NCI-H1436 (cell line): Measurements from ENCODE around the gene GNAS-AS1.
A peak's percentile ranks its signal among the peaks of the same experiment; 100 is the strongest.

ENCODE experiments used
- DNase-seq: peaks from one replicate; lab custom pipeline; 2025; lab: John Stamatoyannopoulos, UW

GNAS-AS1 gene

DNA sequence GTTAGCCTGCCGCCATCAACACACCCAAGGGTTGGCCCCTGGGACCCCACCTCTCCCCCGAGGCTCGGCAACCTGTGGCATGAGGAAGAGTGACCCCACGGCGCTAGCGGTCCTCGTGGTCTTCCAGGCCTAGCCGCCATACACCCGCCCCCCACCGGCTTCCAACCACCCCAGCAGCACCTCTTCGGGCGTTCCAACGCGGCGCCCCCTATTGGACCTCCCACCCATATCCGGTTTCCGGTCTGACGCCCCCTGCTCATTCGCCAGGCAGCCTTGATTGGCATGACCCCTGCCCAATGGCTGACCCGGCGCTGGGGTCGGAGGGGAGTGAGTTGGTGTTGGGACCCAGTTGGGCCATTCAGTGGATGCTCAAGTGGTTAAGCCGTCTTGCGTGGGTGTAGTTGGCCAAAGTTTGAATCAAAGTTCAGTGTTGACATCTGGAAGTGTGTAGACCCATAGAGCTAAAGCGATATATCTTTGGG, at the start of gene GNAS-AS1:
Gene GNAS-AS1, minus strand, starts transcription at position 210 of the 482 bp plus-strand sequence.
- DNase-seq, result no peak

DNA sequence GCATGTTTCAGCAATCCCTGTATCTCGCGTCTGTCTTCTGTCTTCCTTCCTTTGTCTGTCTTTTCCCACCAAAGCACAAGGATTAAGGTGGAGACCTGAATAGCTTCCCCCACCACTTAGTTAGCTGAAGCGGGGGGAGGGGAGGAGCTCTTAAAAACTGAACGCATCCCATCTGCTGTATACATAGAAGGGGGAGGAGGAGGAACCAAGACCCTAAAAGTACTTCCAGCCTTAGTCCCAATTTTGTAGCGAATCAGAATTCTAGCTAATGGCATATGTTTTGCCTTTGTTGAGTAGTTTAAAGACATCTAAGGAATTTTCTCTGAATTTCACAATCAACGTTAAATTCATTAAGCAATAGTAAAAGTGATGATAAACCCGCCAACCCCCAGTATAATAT, 49.7 kb upstream of the GNAS-AS1 start:
- DNase-seq, result no peak

DNA sequence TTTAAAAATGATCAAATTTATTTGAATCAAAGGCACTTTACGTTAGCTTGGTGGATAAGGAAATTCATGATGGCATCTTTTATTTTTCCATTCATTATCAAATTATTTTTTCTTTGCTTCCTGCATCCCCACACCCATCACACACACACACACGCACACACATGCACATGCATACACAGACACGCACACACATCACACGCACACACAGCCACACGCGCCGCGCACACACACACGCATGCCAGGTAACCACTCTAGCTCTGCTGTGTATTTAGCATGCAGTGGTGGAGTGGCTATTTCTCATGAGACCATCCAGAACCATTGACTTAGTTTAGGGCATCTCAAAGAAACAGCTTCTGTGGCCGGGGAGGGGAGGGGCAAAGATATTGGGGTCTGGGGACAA, 48.8 kb upstream of the GNAS-AS1 start:
- no peak for DNase-seq

DNA sequence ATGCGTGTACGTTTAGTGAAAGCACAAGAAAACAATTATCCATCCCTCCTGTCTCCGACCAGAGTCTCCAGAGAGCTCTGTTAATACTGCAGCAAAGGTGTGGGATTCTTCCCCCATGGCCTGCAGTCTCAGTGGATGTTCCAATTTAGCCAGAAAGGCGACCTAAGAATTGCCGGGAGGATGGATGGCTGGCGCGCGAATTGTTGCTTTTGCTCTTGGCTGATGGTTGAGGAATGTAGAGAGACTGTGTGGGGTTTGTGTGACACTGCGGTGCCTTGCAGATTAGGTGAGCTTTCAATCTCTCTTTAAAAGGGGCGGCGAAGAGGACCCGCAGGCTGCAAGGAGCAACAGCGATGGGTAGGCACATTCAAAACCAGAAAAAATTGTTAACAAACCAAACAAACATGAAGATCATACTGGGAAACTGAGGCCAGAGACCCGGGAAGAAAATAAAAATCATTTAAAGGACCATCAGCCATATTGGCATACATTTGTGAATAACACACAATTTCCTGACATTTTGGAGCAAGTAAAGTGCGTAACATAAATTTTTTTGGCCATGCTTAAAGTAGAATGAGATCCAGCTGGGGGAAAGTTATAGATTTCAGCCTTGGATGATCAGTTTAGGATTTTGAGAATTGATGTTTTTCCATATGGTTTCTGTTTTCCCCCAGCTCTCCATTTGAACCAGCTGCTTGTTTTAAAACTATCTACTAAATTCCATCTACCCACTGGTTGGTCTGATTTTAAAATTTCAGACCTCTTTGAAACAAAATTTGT, 48.1 kb upstream of the GNAS-AS1 start:
- DNase-seq, result no peak

DNA sequence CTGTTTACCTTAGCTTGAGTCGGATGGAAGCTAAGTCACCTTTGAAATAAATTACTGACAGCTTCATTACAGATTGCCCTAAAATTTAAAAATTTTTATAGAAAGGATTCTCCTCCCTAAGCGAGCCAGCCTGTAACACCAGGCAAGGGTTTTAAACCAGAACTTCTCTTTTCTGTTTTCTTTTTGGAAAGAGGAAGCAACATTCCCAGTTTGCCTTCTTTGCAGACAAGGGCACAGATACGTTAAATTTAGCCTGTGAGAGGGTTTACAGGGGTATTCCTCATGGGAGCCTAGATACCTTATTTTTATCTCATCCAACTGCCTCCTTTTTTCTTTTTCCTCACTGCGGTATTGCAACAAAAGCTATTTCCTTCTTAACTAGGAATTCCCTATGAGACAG, 46.8 kb upstream of the GNAS-AS1 start:
- no peak for DNase-seq

DNA sequence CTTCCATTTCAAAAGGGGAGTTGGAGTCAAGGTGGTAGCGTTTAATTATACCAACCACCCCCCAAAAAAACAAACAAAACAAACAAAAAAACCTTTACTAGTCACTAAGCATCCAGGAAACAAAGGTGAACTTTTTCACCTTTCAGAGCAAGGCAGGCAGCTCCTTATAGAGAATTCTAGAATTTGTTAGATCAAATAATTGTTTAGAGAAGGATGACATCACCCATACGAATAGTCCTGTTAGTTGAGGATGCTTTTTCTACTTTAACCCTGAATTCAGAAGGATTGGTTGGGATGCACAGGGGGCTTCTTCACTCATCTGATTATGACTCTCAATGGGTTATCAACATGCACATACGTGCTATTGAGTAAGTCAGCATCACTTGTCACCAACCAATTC, 46.1 kb upstream of the GNAS-AS1 start:
- no peak for DNase-seq

DNA sequence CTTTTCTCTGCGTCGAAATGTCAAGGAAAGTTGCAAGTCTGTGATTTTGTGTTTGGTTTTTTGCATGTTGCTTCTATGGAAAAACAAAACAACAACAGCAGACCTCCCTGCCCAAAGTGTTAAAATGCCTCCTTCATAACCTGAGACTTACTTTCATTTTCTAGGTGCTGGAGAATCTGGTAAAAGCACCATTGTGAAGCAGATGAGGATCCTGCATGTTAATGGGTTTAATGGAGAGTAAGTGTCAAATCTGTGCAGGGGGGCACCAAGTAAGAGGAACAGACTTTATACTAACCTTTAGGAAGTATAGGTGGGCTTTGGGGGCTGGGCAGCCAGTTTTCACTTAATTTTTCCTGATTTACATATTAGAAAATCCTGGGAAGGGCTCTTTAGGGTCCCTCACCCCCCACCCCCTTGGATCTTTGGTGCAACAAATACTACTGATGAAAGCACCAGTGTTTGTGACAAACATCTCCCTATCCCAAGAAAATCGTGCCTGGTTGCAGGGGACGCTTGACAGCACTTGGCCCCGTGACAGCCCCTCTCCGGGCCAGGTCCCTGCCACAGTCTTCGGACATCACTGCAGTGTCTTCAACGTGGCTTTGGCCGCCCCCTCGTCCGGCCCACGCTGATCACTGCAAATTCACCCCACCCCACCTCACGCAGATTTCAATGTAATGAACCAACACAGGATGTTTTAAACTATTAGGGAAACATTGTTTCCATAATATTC, 44.9 kb upstream of the GNAS-AS1 start:
- no peak for DNase-seq

DNA sequence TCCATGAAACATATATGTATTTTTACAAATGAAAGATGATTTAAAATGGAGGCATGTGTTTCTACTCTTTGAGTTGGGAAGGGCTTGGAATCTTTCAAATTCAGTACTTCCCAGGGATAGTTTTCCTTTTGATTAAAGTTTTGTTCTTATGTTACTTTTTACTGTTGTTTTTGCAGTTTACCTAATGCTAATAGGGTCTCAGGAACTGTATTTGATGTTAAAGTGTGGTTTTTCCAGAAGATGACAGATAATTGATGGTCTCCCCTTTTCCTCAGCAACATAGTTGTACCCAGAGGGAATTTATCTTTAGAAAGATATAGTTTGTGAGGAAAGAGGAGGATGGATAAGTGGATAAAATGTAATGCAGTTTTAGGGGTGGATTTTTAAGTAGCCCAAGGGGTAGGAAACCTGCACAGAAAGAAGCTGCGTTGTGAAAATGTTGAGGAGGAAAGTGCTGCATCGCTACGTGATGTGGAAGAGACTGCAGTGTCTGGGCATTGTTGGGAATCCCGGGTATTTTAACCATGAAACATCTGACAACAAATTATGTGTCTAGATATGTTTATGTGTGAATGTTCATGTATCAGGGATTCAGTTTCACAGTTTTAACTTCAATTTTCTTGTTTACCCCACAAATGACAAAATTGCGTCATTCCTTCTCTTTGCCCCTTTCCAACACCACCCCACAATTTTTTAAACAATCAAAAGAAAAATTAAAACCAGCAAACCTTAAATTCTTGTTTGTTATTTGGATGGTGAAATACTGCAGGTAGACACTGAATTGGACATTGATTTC, 44.1 kb upstream of the GNAS-AS1 start:
- DNase-seq, result no peak

DNA sequence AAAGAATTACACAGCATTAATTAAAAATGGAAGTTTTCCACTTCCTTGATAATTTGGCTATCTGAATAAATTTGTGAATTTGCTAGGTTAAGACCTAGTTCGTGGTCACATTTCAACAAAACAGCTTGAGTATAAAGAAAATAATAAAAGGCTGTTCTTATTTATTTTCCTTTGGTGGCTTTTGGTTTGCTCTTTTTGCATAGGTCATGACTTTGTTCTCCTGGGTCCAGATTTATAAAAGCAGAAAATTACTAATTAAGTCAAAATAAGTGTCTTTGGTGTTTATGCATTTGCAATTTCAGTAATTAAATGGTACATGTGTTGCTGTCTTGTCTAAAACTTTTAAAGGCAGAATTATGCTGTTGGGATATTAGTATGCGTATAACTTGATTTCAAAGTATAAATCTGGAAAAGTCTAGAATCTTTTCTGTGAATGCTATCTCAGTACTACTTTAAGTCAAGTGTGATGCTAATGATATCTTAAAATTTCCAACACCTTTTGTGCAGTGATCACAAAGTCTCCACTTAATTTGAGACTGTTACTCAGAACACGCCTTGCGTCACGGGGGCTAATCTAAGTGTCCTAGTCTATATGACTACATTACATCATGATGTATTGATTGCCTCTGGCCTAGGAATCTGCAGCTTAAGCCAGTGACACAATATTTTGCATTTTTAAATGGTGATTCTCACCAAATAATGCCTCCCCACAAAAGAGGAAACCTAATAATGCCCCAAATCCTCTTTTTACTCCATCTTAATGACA, 42.8 kb upstream of the GNAS-AS1 start:
- no peak for DNase-seq

DNA sequence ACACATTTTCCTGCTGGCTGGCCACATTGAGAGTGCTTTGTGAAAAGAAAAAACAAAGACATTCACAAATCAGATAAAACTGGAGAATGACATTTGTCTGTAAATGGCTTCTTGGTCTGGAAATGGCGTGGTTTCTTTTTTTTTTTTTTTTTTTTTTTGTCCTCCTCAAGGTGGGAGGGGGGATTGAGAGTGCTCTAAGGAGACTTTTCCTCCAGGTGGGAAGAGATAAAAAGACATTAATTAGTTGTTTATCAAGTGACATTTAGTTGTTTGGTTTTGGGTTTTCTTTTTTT, 42.2 kb upstream of the GNAS-AS1 start:
- no peak for DNase-seq

DNA sequence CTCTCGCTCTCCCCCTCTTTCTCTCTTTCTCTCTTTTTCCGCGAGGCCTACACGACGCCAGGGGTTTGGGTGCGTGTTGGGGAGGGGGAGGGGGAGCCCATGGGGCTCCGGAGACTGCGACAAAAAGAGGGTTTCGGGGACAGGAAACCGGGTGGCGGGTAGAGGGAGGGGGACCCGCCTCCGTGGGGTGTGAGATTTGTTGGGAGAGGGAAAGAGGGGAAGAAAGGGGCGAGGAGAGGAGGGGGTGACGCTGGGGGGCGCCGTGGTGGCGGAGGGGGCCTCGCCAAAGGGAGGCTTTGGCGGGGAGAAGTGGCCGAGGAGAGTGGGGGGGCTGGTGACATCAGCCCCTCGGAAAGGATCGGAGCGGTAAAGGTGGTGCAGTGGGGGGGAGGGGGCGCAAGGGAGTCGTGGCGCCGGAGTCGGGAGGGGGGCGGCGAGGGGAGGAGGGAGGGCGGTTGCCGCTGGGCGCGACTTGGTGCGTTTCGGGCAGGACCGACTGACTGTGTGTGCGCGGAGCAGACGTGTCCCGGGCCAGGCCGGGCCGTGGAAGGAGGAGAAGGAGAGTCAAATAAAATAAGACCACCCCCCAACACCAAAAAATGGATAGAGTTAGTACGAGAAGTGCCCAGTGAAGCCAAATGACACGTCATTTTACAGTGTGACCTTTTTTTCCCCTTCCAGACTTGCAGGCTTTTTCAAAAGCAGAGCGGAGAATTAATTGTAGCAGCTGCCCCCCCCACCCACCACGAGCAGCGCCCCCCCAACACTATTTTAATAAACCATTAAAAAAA, 41.6 kb upstream of the GNAS-AS1 start:
- peak; percentile 82 for DNase-seq

DNA sequence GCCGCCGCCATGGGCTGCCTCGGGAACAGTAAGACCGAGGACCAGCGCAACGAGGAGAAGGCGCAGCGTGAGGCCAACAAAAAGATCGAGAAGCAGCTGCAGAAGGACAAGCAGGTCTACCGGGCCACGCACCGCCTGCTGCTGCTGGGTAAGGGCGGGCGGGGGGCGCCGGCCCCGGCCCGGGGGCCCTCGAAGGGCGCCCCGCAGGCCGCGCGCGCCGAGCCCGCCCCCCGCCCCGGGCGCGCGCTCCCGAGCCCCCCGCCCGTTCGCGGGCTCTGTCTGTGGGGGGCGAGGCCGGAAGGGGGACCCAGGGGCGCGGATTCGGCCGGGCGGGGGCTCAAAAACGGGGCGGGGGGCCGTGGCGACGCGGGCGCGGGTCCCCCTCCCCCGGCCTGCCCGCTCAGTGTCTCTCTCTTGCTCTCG, 41.0 kb upstream of the GNAS-AS1 start:
- DNase-seq, result no peak

DNA sequence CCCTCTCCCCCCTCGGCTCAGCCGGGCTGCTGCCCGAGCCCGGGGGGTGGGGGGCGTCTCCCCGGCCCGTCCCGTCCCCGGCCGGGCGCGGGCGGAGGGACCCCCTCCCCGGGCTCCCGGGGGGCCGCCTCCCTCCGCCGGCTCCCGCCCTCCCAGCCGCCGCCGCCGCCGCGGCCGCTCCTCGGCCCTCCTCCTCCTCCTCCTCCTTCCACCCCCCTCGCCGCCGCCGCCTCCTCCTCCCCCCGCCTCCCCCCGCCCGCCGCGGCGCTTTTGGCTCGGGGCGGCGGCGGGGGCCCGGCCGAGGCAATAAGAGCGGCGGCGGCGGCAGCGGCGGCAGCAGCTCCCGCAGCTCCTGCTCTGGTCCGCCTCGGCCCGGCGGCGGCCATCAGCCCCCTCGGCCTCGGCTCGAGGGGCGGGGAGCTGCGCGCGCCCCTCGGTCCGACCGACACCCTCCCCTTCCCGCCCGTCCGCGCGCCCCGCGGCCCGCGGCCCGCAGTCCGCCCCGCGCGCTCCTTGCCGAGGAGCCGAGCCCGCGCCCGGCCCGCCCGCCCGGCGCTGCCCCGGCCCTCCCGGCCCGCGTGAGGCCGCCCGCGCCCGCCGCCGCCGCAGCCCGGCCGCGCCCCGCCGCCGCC, 40.5 kb upstream of the GNAS-AS1 start:
- peak; percentile 87 for DNase-seq

DNA sequence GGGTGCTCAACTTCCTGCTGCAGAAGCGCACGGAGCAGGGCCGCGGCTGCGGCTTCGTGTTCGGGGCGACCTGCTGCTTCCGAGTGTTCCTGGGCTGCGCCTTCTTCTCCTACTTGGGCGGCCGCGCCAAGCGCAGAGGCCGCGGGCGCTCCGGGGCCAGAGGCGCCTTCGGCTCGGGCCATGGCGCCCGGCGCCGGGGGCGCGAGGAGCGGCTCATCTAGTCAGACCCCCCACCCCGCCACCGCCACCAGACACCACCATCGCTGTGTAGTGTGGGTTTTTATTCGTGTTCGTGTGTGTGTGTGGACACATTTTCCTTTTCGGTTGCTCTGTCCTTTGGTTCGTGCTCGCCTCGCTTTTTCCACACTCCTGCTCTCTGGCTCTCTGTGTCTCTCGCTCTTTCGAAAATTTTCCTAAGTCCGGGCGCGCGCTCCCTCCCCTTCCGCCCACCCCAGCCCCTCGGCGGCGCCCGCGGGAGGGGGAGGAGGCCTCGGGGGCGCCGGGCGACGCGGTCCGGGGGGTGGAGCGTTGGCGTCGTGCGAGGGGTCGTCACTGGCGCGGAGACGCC, 39.9 kb upstream of the GNAS-AS1 start:
- peak; percentile 88 for DNase-seq

DNA sequence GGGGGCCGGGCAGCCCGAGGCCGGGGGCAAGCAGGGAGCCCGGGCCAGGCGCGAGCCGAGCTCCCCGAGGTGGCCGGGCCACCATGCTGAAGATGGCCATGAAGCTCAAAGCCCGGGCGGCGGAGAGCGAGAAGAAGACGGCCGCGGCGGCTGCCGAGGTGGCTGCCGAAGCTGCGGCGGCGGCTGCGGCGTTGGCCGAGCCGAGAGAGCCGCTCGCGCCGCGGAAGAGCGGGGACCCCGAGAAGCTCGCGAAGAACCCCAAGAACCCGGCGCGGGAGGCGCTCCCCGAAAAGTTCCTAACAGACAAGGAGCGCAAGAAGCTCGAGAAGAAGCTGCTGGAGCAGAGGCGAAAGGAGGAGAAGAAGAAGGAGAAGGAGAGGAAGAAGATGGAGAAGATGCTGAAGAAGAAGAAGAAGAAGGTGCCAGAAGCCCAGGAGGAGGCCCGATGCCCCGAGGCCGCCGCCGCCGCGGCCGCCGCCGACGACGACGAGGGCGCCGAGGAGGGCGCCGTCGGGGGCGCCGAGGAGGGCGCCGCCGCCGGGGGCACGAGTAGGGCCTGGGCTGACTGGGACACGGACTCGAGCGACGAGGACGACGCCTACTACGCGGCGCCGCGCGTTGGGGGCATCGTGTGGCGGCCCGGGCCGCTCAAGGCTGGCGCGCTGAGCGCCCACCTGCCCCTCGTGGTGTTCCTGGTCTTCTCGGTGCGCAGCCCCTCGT, 39.3 kb upstream of the GNAS-AS1 start:
- no peak for DNase-seq

DNA sequence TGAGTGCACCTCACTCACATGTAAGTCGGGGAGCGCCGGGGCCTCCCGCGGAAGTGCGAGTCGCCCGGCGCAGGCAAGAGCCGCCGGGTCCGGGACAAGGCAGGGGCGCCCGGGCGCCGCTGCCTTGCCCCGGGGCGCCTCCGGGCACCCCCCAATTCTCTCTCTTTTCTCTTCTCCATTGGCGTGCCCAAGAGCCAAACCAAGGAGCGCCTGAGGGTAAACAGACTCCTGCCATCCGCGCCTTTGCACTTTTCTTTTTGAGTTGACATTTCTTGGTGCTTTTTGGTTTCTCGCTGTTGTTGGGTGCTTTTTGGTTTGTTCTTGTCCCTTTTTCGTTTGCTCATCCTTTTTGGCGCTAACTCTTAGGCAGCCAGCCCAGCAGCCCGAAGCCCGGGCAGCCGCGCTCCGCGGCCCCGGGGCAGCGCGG, 38.6 kb upstream of the GNAS-AS1 start:
- no peak for DNase-seq

DNA sequence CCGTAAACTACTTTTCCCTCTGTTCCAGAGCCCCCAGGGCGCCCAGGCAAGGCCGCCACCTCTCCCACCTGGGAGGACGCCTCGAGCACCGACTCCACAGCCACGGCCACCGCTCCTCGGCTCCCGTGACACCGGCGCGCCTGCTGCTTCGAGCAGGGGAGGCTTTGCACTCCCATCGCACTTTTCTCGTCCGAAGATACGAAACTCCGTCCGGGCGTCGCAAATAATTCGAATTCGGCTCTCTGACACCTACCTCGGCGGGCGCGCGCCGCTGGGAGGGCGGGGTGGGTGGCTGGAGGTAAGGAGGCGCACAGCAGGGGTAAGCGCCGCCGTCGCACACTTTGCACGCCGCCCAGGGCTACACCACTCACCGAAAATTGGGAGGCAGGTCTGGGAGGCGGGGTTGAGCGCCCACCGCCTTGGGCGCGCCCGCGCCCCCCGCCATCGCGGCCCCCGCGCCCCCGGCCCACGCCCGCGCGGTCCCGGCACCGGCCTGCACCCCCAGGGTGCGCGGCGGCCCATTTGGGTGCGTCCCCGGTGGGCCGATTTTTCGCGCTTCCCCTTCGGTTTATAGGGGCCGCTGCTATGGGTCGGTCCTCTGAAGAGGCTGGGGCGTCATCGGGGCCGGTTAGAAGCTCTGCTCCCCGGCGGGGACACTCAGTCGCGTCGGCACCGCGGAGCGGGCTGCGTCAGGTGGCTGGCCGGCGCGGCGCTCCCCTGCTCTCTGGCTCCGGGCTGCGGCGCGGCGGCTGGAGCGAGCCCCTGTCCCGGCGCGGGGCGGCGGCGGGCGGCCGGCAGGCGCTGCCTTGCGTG, 38.0 kb upstream of the GNAS-AS1 start:
- DNase-seq, result peak; percentile 65

DNA sequence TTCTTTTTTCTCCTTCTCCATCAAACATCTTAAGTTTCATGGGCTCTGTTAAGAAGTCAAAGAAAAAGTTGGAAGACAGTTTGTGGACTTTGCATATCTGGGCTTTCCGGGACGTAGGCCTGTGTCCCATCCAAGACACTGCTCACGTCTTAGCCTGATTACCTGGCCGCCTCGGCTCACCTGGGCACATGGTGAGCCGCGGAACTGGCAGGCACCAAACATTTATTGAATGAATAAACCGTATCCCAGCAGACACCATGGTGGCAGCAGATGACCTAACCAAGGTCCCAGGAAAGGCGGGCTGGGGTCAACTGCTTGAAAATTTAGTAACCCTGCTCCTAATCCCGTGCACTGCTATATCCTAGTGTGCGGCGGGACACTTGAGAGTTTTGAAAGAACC, 37.4 kb upstream of the GNAS-AS1 start:
- no peak for DNase-seq

DNA sequence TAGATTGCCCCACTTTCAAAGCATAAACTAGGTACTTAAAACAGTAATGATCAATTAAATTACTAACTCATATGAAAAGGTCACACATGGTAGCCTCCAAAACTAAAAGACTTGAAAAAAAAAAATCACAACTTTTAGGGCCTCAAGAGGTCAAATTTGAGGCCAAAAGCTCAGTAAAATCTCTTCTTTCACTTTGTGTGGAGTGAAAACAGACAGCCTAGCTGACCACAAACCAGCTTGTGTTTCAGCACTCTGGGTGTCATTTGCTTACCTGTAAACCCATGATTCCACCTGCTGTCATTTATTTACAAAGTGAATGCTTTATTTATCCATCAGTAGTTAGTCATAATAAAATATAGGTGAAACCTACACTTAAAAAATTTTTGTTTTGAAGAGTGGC, 35.8 kb upstream of the GNAS-AS1 start:
- DNase-seq, result no peak
